GM06990 (cell line): ENCODE results near the gene IL1RL2.

Experiments used
- DNase-seq: peaks from one replicate; pipeline ENCODE4 v3.0.0-alpha.2; 2011; ENCODE audit not compliant: insufficient read length; ENCODE audit errors: extremely low read depth
- H3K27me3 ChIP-seq: replicated peaks from 2 replicates; pipeline ENCODE4 v1.6.0; 2011; ENCODE audit warnings: low read length; ENCODE audit not compliant: control insufficient read depth, insufficient read depth
- H3K36me3 ChIP-seq: 2 replicates; pipeline ENCODE4 v1.5.1; 2011; ENCODE audit warnings: low read length; ENCODE audit not compliant: control insufficient read depth, insufficient read depth
- H3K4me3 ChIP-seq: replicated peaks from 2 replicates; pipeline ENCODE4 v1.5.1; 2011; ENCODE audit warnings: low read depth, mild to moderate bottlenecking, control low read depth, low read length
- TF ChIP-seq, protein P1 (sequence below): IDR thresholded peaks from 2 replicates; pipeline ENCODE4 v1.5.1; 2011; ENCODE audit warnings: low read length, control low read depth, mild to moderate bottlenecking, inconsistent platforms; ENCODE audit not compliant: insufficient read depth, poor library complexity, severe bottlenecking

IL1RL2 gene

DNA sequence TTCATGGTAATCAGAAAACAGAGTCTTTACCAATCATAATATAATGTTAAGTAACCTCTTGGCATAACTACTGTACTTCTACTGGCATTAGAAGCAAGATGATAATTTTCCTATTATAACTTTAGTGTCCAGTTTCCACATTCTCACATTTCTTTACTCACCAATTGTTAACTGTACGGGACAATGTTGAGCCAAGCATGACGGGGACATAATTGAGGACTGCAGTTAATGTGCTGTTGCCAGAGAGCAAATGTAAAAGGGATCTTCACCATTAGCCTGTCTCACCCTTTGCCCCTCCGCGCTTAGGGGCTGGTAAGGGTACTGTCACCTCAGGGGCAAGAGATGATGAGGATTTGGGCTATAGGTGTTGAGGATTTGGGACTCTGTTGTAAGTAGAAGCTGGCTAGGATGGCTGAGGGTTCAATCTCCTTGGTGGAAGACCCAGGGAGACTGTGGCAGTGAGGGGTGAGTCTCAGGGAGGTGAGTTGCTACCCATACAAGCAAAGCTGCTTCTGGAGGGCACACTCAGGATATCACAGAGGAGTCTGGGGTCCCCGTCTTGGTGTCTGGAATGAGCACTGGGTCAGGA is 70.1 kb downstream of the IL1RL2 start:
- no peak for DNase-seq
- peaks cover 1% of the 10 kb centered on the region for H3K27me3 ChIP-seq
- no peak overlapping the region for H3K4me3 ChIP-seq
- TF ChIP-seq, protein P1, sequence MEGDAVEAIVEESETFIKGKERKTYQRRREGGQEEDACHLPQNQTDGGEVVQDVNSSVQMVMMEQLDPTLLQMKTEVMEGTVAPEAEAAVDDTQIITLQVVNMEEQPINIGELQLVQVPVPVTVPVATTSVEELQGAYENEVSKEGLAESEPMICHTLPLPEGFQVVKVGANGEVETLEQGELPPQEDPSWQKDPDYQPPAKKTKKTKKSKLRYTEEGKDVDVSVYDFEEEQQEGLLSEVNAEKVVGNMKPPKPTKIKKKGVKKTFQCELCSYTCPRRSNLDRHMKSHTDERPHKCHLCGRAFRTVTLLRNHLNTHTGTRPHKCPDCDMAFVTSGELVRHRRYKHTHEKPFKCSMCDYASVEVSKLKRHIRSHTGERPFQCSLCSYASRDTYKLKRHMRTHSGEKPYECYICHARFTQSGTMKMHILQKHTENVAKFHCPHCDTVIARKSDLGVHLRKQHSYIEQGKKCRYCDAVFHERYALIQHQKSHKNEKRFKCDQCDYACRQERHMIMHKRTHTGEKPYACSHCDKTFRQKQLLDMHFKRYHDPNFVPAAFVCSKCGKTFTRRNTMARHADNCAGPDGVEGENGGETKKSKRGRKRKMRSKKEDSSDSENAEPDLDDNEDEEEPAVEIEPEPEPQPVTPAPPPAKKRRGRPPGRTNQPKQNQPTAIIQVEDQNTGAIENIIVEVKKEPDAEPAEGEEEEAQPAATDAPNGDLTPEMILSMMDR, result no peak
- no peaks in the 10 kb centered on the region for H3K36me3 ChIP-seq

DNA sequence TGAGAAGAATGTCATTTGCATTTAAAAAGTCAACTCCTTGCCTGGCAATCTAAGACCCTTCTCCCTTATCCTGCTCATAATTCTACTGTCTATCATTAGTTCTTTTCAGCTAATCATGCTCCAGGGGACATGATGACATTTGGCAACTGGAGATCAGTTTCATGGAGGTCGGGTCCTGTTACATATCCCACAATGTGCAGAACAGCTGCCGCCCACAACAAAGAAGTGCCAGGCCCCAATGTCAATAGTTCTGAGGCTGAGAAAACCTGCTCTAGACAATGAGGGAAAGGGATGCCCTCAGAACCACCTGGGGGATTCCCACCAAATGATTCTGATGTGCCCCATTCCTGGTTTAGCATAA is 71.2 kb downstream of the IL1RL2 start:
- H3K27me3 ChIP-seq, result peaks cover 1% of the 10 kb centered on the region
- TF ChIP-seq, protein P1, result no peak
- DNase-seq, result no peak
- no peaks in the 10 kb centered on the region for H3K36me3 ChIP-seq
- H3K4me3 ChIP-seq, result no peak overlapping the region

DNA sequence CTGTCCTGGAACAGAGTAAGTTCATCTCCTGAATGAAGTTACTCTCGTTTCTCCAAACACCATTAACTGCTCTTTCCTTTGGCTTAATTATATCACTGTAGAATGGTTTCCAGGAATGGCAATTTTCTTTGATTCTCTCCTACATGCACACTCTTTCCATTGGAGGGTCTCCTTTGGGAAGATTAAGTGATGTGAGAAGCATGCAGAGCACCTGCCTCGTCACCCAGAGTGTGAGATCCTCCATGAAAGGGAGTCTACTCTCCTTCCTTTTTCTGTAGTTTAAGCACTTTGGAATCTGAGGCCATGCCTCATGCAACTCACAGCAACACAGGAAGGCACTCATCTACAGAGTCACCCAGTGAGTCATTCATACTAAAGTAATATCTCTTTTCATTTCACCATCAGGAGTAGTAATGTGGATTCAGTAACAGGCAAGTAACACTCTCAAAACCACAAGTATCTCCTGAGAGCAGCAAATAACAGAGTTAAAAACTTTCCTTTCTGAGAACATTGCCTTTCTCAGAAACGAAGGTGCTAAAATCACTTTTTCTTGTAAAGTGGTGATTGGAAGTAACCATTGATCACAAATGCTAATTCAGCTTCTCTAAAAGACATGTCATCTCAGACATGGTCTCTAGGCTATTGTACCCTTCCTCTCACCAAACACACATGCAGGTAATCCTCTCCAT is 71.7 kb downstream of the IL1RL2 start:
- Histone ChIP-seq H3K4me3 (no peak overlapping the region), H3K27me3 (peaks cover 1% of the 10 kb centered on the region), H3K36me3 (no peaks in the 10 kb centered on the region)
- no peak for DNase-seq
- TF ChIP-seq, protein P1, result no peak

DNA sequence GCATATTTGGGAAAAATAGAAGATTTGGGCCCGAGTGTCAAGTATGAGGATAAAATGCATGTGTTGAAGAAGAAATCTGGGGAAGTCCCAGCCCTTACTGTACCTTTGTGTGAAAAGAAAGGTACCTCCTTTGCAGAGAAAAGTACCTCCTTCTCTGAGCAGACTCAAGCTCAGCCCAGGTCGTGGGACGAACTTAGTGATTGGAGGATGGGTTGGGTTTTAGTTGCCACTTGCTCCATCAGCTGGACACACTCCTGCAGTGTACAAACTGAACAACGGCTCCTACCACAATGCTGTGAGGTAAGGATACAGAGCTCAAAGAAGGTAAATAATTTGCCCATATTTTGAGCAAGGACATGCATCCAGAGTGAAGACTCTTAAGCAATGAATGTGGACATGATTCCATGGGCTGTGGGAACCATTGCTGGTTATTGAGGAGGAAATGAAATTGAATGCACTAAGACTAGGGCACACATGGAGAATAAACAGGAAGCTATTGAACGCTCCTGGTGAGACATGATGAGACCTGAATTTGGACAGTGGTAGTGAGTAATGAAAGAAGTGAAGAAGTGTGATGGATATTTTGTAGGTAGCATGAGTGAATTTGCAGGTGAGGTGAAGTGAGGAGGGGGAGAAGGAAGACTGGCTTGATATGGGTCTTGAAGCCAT is 74.8 kb downstream of the IL1RL2 start:
- DNase-seq, result no peak
- H3K4me3 ChIP-seq, result no peak overlapping the region
- no peaks in the 10 kb centered on the region for H3K36me3 ChIP-seq
- H3K27me3 ChIP-seq, result peaks cover 1% of the 10 kb centered on the region
- TF ChIP-seq, protein P1, result no peak

DNA sequence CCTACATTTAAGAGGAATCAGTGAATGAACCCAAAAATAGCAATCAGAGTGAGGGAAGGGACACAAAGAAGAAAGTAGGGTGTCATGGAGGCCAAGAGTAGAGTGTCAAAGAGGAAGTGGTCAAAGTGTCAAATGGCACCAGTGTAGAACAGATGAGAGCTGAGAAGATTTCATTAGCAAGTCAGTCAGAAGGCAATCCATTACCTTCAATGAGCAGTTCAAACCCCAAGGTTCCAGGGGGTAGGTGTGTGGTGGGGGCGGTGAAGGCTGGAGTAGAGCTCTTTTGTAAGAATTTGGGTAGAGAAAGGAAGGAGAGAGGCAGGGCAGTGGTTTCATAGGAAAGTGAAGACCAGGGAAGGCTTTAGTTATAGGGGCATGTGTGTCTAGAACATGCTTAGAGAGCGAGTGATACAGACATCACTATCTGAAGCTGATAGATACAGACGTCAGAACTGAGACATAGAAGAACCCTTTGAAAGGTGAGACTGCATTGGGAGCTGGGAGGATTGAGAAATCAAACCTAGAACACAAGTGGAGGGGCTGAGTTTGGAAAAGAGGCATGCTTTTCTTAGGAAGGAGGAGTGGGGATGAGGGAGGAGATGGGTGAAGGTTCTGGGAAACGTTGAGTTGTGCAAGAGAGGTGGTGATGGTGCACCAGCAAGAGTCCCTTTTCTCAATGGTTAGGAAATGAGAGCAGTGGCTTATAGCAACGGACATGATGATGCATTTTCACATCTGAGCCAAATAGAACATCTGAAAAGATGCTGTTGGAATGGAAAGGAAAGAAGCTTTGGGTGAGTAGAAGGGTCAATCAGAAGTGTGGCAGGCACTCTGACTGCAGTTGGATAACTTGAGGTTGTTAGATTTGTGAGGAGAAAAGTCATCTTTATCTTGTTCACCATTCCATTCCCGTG is 75.7 kb downstream of the IL1RL2 start:
- H3K27me3 ChIP-seq, result no peaks in the 10 kb centered on the region; the same call in 1 of the 2 replicates
- no peaks in the 10 kb centered on the region for H3K36me3 ChIP-seq
- TF ChIP-seq, protein P1, result no peak
- no peak overlapping the region for H3K4me3 ChIP-seq
- DNase-seq, result no peak
